Measurements from ENCODE around the gene MORN1. TPM values are rescaled to one million over a fixed set of nuclear protein-coding genes. Genes with fewer than 3 reads are reported as not detected.

The MORN1 gene
- total RNA-seq, 1 experiment from 2014 or later = 47.8 TPM

DNA sequence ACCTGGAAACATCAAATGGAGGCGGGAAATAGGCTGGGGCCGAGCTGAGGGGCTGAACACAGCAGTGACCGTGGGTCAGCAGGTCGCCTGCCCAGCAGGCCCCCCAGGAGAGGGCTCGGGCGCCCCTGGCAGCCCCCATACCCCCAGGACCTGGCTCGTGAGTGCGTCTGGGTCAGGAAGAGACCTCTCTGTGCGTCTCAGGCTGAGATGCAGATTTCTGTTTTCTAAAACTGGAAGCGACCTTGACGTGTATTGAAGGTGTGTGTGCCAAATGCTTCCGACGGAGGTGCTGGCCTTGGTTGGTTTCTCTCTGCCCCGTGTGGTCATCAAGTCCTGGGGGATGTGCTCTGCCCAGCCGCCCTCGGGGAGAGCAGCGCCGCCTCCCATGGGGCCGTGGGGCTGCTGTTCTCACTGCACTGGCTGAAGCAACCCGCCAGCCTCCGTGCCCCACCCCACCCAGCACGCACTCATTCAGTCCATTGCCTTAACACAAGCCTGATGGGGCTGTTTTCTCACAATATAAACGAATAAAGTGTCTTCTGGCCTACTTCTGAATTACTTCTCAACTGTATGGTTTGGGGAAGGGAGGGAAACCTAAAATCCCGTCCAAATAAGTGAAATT lies 13.6 kb upstream of the MORN1 start:
- Histone ChIP-seq H4K20me1 (ENCODE audit: insufficient read depth) (peaks cover 28% of the 10 kb centered on the region; the same call in 1 of the 2 replicates), H3K9me2 (ENCODE audit: insufficient read depth) (no peaks in the 10 kb centered on the region), H3K79me2 (ENCODE audit: low read depth) (no peaks in the 10 kb centered on the region), H3K4me3 (no peak overlapping the region), H2AFZ (no peak overlapping the region), H3K36me3 (ENCODE audit: low read depth) (no peaks in the 10 kb centered on the region), H3K27ac (no peak overlapping the region), H3K9me3 (ENCODE audit: insufficient read depth, low read depth) (no peaks in the 10 kb centered on the region), H3F3A (ENCODE audit: insufficient read depth, low read depth) (peaks cover 22% of the 10 kb centered on the region; the same call in 1 of the 2 replicates), H3K4me1 (replicated peaks; ENCODE audit: insufficient read depth) (no peaks in the 10 kb centered on the region), H3K4me2 (no peak overlapping the region), H3K27me3 (ENCODE audit: insufficient read depth, low read depth) (no peaks in the 10 kb centered on the region)
- intact Hi-C loops (cut with micrococcal nuclease; ENCODE audit: unreplicated experiment) = no loop called here
- TF ChIP-seq, protein P1, sequence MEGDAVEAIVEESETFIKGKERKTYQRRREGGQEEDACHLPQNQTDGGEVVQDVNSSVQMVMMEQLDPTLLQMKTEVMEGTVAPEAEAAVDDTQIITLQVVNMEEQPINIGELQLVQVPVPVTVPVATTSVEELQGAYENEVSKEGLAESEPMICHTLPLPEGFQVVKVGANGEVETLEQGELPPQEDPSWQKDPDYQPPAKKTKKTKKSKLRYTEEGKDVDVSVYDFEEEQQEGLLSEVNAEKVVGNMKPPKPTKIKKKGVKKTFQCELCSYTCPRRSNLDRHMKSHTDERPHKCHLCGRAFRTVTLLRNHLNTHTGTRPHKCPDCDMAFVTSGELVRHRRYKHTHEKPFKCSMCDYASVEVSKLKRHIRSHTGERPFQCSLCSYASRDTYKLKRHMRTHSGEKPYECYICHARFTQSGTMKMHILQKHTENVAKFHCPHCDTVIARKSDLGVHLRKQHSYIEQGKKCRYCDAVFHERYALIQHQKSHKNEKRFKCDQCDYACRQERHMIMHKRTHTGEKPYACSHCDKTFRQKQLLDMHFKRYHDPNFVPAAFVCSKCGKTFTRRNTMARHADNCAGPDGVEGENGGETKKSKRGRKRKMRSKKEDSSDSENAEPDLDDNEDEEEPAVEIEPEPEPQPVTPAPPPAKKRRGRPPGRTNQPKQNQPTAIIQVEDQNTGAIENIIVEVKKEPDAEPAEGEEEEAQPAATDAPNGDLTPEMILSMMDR (conservative IDR thresholded peaks at IDR 0.05) = no peak
- no peak for TF ChIP-seq EZH2 (IDR thresholded peaks at IDR 0.05; ENCODE audit: low read depth)
- DNase-seq = peak in 1 of 2 experiments; percentile 21
- TSS peak; percentile 25 for BruUV-seq (replicated peaks)
- CTCF ChIA-PET = no interaction called here
- POLR2A ChIA-PET (ENCODE audit: unreplicated experiment) = no interaction called here

DNA sequence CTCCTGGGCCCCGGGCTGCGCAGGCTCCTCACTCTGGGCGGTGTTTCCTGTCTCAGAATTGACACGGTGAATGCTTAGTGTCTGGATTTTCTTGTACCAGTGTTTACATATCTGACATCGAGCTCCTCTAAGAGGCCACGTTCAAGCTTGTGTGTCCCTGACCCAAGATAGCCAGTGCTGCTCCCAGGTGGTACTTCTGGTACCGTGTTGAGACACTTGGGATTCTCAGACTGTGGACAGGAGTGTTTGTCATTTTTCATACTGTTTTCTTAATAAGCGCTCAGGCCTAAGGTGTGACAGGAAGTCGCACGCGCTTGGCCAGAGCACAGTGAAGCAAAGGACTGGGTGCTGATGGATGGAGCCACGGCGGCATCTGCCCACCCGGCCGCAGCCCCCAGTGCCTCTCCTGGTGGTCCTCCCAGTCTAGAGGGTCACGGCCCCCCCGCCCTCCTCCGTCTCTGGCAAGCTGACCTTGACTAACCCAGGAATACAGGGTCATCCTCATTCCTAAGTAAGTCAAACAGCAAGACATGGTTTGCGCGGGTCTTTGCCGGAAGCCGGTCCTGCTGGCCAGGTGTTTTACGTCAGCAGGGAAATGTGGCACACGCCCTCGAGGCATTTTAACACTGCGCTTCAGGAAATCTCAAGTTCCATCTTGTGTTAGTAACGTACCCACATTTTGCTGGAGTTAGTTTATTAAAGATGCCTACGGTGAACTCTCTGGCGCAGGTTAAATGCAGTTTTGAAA lies 13.0 kb upstream of the MORN1 start:
- H3K79me2 ChIP-seq (ENCODE audit: low read depth) = no peaks in the 10 kb centered on the region
- no peak overlapping the region for H3K4me2 ChIP-seq
- TF ChIP-seq, protein P1 (conservative IDR thresholded peaks at IDR 0.05) = no peak
- no peak for TF ChIP-seq EZH2 (IDR thresholded peaks at IDR 0.05; ENCODE audit: low read depth)
- H3K4me3 ChIP-seq = no peak overlapping the region
- H4K20me1 ChIP-seq (ENCODE audit: insufficient read depth) = peaks cover 28% of the 10 kb centered on the region; the same call in 1 of the 2 replicates
- H3K27ac ChIP-seq = no peak overlapping the region
- H2AFZ ChIP-seq = no peak overlapping the region
- H3F3A ChIP-seq (ENCODE audit: insufficient read depth, low read depth) = peaks cover 29% of the 10 kb centered on the region; the same call in 1 of the 2 replicates
- BruUV-seq (replicated peaks) = no TSS peak
- ChIA-PET CTCF (no interaction called here), POLR2A (ENCODE audit: unreplicated experiment) (no interaction called here)
- H3K27me3 ChIP-seq (ENCODE audit: insufficient read depth, low read depth) = no peaks in the 10 kb centered on the region
- no peaks in the 10 kb centered on the region for H3K9me3 ChIP-seq (ENCODE audit: insufficient read depth, low read depth)
- intact Hi-C loops (cut with micrococcal nuclease; ENCODE audit: unreplicated experiment) = no loop called here
- no peaks in the 10 kb centered on the region for H3K36me3 ChIP-seq (ENCODE audit: low read depth)
- no peaks in the 10 kb centered on the region for H3K4me1 ChIP-seq (replicated peaks; ENCODE audit: insufficient read depth)
- peak in 1 of 2 experiments; percentile 30 for DNase-seq
- no peaks in the 10 kb centered on the region for H3K9me2 ChIP-seq (ENCODE audit: insufficient read depth)

DNA sequence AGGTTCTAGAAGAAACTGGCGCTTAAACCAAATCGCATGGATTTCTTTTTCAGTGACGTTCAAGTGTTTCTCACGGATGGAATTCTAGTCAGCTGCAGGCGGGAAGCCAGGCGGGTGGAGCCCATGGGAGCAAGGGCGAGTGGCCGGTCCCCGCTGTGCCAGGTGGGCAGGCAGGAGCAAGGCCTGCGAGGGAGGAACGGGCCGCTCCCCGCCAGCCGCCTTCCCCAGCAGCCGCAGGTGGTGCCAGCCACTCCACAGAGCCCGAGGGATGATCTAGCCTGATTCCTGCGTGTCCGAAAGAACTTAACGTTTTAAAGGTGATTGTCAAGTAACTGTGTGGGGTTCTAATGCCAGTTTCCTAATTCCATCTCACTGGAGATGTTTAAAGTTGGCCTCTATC lies 11.9 kb upstream of the MORN1 start:
- Histone ChIP-seq H3K27ac (no peak overlapping the region), H3K4me3 (no peak overlapping the region), H3K4me1 (replicated peaks; ENCODE audit: insufficient read depth) (no peaks in the 10 kb centered on the region), H3K9me3 (ENCODE audit: insufficient read depth, low read depth) (no peaks in the 10 kb centered on the region), H3K27me3 (ENCODE audit: insufficient read depth, low read depth) (no peaks in the 10 kb centered on the region), H3F3A (ENCODE audit: insufficient read depth, low read depth) (peaks cover 38% of the 10 kb centered on the region; the same call in 1 of the 2 replicates), H3K36me3 (ENCODE audit: low read depth) (no peaks in the 10 kb centered on the region), H3K4me2 (no peak overlapping the region), H4K20me1 (ENCODE audit: insufficient read depth) (peaks cover 28% of the 10 kb centered on the region; the same call in 1 of the 2 replicates), H3K9me2 (ENCODE audit: insufficient read depth) (no peaks in the 10 kb centered on the region), H2AFZ (no peak overlapping the region), H3K79me2 (ENCODE audit: low read depth) (no peaks in the 10 kb centered on the region)
- CTCF ChIA-PET = no interaction called here
- DNase-seq = peak in 1 of 2 experiments; percentile 26
- TF ChIP-seq, protein P1 (conservative IDR thresholded peaks at IDR 0.05) = no peak
- TF ChIP-seq EZH2 (IDR thresholded peaks at IDR 0.05; ENCODE audit: low read depth) = no peak
- intact Hi-C loops (cut with micrococcal nuclease; ENCODE audit: unreplicated experiment) = no loop called here
- BruUV-seq (replicated peaks) = no TSS peak
- POLR2A ChIA-PET (ENCODE audit: unreplicated experiment) = interaction anchor here (0.6 kb wide), 1 partner anchor 20 kb away, joined by 3 read pairs; no protein-coding TSS in a partner anchor
